Measurements from ENCODE around the gene CAMK2B.

GRCh38 chr7:44367475-44368043, 42.2 kb upstream of the CAMK2B start:
- TF ChIP-seq POLR2AphosphoS5 (IDR thresholded peaks at IDR 0.05; ENCODE audit: low read depth, low read length) = no peak
- TF ChIP-seq TAF1 (IDR thresholded peaks at IDR 0.05; ENCODE audit: borderline replicate concordance, insufficient read depth, low read length) = no peak
- no peak for TF ChIP-seq REST (IDR thresholded peaks at IDR 0.05; ENCODE audit: insufficient read depth in 1 of 2, low read depth in 2 of 2, low read length in 2 of 2)
- TF ChIP-seq SIN3A (IDR thresholded peaks at IDR 0.05; ENCODE audit: borderline replicate concordance, insufficient read depth, low read length) = no peak

Measured in PFSK-1 (cell line).